ENCODE measurements around the gene FLYWCH1.

DNA sequence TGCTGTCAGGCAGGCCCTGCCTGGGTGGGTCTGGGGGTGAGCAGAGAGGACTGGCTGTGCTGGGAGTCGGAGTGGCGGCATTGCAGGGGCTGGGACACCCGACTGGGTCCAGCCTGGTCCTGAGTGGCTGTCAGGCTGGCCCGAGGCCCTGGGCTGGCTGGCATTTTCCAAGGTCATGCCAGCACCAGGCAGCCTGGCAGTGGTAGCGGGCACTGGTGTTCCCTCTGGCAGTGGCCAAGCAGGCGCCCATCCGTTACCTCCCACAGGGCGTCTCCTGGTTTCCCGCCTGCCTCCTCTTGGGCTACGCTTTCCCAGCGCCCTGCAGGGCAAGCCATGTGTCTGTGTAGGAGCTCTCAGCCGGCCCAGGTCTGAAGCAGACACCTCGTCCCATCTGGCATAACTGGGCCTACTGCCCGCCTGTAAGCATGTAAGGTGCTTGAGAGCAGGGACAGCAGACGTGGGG, 74.2 kb downstream of the FLYWCH1 start:
- TF ChIP-seq POLR2A (conservative IDR thresholded peaks at IDR 0.05) (no peak), ZBTB33 (CRISPR knock-in tag; IDR thresholded peaks at IDR 0.05) (no peak), ZNF57 (CRISPR knock-in tag; IDR thresholded peaks at IDR 0.05) (no peak)
- TF ChIP-seq, protein P1, sequence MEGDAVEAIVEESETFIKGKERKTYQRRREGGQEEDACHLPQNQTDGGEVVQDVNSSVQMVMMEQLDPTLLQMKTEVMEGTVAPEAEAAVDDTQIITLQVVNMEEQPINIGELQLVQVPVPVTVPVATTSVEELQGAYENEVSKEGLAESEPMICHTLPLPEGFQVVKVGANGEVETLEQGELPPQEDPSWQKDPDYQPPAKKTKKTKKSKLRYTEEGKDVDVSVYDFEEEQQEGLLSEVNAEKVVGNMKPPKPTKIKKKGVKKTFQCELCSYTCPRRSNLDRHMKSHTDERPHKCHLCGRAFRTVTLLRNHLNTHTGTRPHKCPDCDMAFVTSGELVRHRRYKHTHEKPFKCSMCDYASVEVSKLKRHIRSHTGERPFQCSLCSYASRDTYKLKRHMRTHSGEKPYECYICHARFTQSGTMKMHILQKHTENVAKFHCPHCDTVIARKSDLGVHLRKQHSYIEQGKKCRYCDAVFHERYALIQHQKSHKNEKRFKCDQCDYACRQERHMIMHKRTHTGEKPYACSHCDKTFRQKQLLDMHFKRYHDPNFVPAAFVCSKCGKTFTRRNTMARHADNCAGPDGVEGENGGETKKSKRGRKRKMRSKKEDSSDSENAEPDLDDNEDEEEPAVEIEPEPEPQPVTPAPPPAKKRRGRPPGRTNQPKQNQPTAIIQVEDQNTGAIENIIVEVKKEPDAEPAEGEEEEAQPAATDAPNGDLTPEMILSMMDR (IDR thresholded peaks at IDR 0.05 in 2 of 3, conservative IDR thresholded peaks at IDR 0.05 in 1 of 3; ENCODE audit: insufficient read depth in 2 of 3, low read depth in 1 of 3, low read length in 3 of 3), result no peak

Measured in K562 (cell line).